PC-9 (cell line): ENCODE results near the gene C1QTNF1.

Source experiments
- EZH2 ChIP-seq: fragments of 200-600 bp; sonication (generic); IDR thresholded peaks from 2 replicates; pipeline ENCODE4 v1.8.0; 2017; ENCODE audit warnings: antibody characterized with exemption, low read depth
- TF ChIP-seq, protein P1 (sequence below): fragments of 200-600 bp; sonication (generic); conservative IDR thresholded peaks from 2 replicates; pipeline ENCODE4 v1.6.1; 2017; ENCODE audit warnings: mixed run types, antibody characterized with exemption, mild to moderate bottlenecking, moderate library complexity

GRCh38 chr17:78986048-78986648, 37.8 kb upstream of the C1QTNF1 start:
- TF ChIP-seq, protein P1, sequence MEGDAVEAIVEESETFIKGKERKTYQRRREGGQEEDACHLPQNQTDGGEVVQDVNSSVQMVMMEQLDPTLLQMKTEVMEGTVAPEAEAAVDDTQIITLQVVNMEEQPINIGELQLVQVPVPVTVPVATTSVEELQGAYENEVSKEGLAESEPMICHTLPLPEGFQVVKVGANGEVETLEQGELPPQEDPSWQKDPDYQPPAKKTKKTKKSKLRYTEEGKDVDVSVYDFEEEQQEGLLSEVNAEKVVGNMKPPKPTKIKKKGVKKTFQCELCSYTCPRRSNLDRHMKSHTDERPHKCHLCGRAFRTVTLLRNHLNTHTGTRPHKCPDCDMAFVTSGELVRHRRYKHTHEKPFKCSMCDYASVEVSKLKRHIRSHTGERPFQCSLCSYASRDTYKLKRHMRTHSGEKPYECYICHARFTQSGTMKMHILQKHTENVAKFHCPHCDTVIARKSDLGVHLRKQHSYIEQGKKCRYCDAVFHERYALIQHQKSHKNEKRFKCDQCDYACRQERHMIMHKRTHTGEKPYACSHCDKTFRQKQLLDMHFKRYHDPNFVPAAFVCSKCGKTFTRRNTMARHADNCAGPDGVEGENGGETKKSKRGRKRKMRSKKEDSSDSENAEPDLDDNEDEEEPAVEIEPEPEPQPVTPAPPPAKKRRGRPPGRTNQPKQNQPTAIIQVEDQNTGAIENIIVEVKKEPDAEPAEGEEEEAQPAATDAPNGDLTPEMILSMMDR: no peak
- TF ChIP-seq EZH2: no peak
